ENCODE results near the gene ALDH7A1.

GRCh38 chr5:126600631-126601511 is 5.9 kb upstream of the ALDH7A1 start, which contains the start of gene PHAX:
- TF ChIP-seq POLR2A (IDR thresholded peaks at IDR 0.05; ENCODE audit: low read length) (peak; percentile 57), GATA1 (IDR thresholded peaks at IDR 0.05; ENCODE audit: low read depth, low read length) (no peak)

Measured in erythroblast (primary cell).